GM18511 (cell line): ENCODE measurements around the gene CAB39L.
"Not testable (repeated sequence)": the region's sequence is repeated elsewhere in the genome, so short reads cannot be mapped to it uniquely, and the experiment has no call there.

Experiments used
- ATAC-seq: cut with Tn5 transposase; IDR thresholded peaks from one replicate; pipeline ENCODE4 v1.9.1; 2021; ENCODE audit warnings: mild to moderate bottlenecking, moderate library complexity; ENCODE audit not compliant: unreplicated experiment

CAB39L gene

GRCh38 chr13:49348751-49349150 lies 95.1 kb downstream of the CAB39L start:
- no peak for ATAC-seq

DNA sequence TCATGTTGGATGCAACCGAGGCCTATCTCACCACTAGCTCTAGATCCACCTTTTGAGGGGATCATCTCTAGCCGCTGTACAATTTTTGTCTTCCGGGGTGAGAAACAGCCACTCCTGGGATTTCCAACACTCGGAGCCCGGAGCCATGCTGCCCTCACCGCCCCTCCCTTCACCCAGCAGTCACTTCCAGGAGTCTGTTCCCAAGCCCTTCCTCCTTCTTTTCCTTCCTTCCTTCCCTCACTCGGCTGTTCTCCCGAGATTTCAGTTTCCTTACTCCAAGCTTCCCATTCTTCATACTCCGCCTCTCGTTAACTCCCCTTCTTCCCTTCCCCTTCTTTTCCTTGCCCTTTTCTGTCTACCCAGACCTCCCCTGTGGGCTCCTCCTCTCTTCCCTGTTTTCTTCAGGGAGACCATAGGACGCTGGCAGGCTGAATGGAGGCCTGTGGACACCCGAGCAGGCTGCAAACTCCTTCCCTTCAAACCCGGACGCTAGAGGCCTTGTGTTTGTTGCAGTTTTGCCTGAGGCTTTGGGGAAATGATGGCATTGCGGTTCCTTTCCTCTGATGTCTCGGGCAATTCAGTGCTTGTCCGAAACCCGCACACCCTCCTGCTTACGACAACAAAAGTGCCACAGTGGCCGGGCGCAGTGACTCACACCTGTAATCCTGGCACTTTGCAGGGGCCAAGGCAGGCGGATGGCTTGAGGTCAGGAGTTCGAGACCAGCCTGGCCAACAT lies 96.0 kb downstream of the CAB39L start:
- no peak for ATAC-seq

GRCh38 chr13:49346460-49346859 lies 97.4 kb downstream of the CAB39L start:
- no peak for ATAC-seq

- ATAC-seq, result no peak
Observed at GRCh38 chr13:49343731-49344130, 100.1 kb downstream of the CAB39L start.

DNA sequence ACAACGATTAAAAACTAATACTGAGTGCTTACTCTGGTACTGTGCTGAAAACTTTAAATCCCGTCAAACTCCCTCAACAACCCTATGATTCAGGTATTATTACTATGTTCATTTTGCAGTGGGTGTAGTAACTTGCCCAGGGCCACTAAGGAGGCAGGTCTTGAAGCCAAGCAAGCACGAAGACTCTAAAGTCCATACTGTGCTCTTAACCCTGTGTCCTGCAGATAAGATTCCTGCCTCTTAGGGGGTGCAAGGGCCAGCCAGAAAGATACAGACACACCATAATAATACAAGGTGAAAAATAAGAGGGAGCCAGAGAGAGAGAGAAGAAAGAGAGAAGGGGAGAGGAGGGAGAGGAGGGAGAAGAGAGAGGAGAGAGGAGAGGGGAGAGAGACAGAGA lies 100.6 kb downstream of the CAB39L start:
- no peak for ATAC-seq

DNA sequence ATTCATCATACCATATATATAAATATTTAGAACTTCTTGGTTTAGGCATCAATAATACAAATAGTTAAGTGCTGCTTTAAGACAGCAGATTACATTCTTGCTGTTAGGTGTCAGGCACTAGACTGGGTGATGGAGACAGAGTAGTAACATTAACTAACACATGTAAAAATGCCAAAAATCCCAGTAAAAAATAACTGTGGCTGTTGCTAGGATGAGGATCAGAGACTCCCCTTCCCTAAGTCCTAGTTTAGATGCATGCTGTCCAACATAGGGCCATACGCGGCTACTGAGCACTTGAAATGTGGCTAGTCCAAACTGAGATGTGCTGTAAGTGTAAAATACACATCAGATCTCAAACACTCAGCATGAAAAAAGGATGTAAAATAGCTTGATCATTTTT lies 101.4 kb downstream of the CAB39L start:
- ATAC-seq, result no peak

GRCh38 chr13:49341941-49342340 lies 101.9 kb downstream of the CAB39L start:
- no peak for ATAC-seq

DNA sequence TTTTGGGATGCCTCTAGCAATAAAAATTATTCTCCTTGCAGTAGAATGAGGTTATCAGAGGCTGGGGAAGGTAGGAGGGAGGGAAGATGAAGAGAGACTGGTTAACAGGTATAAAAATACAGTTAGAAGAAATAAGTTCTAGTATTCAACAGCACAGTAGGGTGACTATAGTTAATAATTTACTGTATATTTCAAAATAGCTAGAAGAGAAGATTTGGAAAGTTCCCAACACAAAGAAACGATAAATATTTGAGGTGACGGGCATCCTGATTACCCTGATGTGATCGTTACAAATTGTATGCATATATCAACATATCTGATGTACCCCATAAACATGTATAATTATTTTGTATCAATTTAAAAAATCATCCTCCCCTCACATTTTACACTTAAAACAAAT lies 102.3 kb downstream of the CAB39L start:
- no peak for ATAC-seq

DNA sequence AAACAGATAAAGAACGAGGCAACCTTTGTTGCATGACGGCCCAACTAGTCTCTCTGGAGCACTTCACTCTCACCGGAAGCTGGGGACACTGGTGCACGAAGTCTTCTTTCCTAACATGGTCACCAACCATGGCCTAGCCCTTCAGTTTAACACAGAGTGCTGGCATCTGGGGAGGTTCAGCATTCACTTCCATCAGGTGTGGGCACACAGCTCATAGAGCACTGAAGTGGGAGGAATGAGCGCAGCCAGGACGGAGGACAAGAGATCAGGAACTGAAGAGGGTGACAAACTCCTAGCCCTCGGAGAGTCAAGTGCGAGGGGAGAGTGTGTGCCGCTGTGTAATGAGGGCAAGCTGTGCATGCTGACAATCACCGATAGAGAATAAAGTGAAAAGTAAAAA lies 103.7 kb downstream of the CAB39L start:
- no peak for ATAC-seq

- ATAC-seq, result no peak
Observed at GRCh38 chr13:49336655-49337054, 107.2 kb downstream of the CAB39L start.

DNA sequence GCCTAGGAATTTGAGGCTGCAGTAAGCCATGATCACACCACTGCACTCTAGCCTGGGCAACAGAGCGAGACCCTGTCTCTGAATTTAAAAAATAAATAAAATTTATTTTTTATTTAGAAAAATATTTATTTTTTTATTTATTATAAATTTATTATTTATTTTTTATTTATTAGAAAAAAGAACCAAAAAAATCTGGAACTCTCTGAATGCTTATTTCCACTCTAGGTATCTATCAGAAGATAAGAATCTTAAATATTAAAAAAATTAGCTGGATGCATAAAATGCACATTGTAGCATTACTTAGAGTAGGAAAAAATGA lies 113.4 kb downstream of the CAB39L start:
- no peak for ATAC-seq

GRCh38 chr13:49329831-49330545 lies 113.9 kb downstream of the CAB39L start:
- no peak for ATAC-seq

- not testable (repeated sequence) for ATAC-seq
Observed at GRCh38 chr13:49327145-49327544, 116.7 kb downstream of the CAB39L start.

DNA sequence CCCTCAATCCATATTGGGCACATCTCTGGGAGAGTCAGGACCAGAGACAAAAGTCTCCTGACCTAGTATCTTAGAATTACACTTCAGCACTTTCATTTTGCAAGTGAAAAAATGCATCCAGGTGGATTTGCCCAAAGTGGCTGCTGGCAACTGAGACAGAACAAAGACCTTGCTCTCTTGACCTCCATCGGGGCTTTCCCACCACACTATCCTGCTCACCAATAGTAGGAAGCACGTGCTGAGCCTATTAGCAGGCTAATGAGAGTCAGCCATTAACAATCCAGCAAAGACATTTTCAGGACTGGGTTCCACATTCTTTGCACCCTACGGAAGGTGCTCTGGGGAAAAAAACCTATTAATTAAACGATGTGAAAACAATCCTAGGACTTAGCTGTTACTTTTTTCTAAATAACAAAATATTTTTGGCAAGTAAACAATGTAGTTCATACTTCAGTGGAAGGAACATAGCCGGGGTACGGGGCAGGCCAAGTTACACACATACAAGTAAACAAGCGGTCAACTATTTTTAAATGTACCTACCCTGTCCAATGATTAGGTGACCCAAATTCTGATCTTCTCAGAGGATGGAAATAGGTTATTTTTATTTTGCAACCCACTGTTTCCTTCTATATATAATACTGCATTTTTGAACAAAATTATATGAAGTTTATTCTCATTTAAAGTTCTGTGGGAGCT lies 117.5 kb downstream of the CAB39L start:
- ATAC-seq, result no peak

DNA sequence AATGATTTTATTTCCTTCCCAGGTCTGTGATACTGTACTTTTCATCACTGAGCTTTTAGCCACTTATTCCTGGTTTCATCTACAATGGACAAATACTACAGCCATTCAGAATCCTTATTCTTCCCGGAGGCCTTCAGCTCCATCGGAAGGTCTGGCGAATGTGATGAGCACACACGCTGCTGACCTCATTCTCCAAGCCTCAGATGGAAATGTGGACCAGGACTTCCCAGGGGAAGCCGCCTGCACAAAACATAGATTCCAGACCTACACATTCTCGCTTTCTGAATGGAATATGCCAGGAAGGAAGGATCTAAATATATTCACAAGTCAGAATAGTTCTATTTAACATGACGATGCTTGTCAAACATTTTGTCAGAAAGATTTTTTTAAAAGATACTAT lies 120.5 kb downstream of the CAB39L start:
- no peak for ATAC-seq

DNA sequence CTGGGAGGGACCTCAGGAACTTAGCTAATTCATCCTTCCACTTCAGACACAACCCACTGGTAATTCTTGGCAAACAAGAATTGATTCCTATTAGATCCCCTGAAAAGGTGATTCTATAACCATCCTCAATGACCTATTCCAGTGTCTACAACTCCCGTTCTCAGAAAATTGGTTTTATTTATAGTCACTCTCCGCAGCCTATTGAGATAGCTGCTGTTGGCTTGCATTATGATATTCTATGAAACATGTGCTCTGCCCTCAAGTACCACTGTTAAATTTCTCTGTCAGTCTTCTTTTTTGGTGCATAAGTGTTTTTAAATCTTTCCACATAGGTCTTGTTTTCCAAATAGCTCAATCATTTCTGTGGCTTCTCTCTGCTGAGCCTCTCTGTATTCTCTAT lies 121.2 kb downstream of the CAB39L start:
- ATAC-seq, result no peak

GRCh38 chr13:49320975-49321374 lies 122.9 kb downstream of the CAB39L start:
- ATAC-seq, result no peak

DNA sequence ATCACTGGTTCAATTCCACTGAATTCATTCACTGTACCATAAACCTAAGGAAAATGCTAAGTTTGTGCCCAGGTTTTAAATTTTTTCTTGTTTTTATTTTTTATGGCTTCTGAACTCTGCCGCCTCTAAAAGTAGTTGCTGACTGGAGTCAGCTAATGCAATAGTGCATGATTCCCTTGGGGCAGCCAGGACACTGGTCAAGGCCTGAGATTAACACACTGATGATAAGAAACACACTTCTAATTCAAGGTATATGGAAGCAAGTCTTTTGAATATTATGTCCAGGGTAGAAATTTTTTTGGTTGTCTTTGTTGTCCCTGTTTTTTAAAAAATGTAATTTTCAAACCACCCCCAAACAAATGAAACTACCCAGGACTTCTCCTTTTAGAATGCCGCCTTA lies 123.9 kb downstream of the CAB39L start:
- no peak for ATAC-seq

- no peak for ATAC-seq
Observed at GRCh38 chr13:49319551-49319950, 124.3 kb downstream of the CAB39L start.

- ATAC-seq, result no peak
Observed at GRCh38 chr13:49315756-49316482, 127.9 kb downstream of the CAB39L start.

DNA sequence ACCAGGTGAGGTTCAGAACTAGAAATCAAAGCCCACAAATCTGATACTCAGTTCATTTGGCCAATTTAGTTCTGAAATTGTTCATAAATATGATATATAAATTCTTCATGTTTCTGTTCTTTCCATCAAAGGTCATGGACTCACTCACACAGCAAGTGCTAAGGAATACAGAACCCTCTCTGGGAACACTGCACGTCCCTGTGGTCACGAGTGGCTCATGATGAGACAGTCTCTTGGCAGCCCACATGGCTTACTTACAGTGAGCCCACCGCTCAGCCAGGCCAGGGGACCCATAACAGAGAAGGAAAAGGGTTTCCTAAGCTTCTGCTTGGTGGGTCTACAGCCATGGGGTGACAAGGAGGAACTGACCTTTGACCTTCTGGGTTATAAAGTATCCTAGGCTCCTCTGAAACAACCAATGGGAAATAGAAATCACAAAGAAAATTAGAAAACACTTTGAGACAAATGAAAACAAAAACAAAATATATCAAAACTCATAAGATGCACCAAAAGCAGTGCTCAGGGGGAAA lies 128.8 kb downstream of the CAB39L start:
- no peak for ATAC-seq
